DOHH2 (cell line): ENCODE results near the gene OSBPL9.

Source experiments
- H3F3A ChIP-seq: fragments of 200-600 bp; sonication (generic), shearing (Covaris generic); 2 replicates; pipeline ENCODE4 v1.6.0; 2016; ENCODE audit warnings: antibody characterized with exemption, mild to moderate bottlenecking; ENCODE audit not compliant: control insufficient read depth, insufficient read depth
- H3K27ac ChIP-seq: fragments of 200-600 bp; sonication (generic); 2 replicates; pipeline ENCODE4 v1.5.1; 2014; ENCODE audit warnings: low read depth, mild to moderate bottlenecking, low read length, moderate library complexity
- H3K27me3 ChIP-seq: fragments of 200-600 bp; sonication (generic); 2 replicates; pipeline ENCODE4 v1.6.1; 2014; ENCODE audit warnings: mild to moderate bottlenecking, low read length, mixed read lengths; ENCODE audit not compliant: control insufficient read depth
- H3K36me3 ChIP-seq: fragments of 200-600 bp; sonication (generic); 2 replicates; pipeline ENCODE4 v1.6.1; 2014; ENCODE audit warnings: mild to moderate bottlenecking, low read length, moderate library complexity, mixed read lengths; ENCODE audit not compliant: control insufficient read depth
- H3K4me1 ChIP-seq: fragments of 200-600 bp; sonication (generic); 2 replicates; pipeline ENCODE4 v1.6.1; 2014; ENCODE audit warnings: mild to moderate bottlenecking, low read length, mixed read lengths; ENCODE audit not compliant: control insufficient read depth
- H3K4me2 ChIP-seq: fragments of 200-600 bp; sonication (generic); 2 replicates; pipeline ENCODE4 v1.6.0; 2014; ENCODE audit warnings: mild to moderate bottlenecking, low read length, moderate library complexity
- H3K4me3 ChIP-seq: fragments of 200-600 bp; sonication (generic); 2 replicates; pipeline ENCODE4 v1.5.1; 2014; ENCODE audit warnings: mild to moderate bottlenecking, low read length, mixed read lengths
- H3K79me2 ChIP-seq: fragments of 200-600 bp; sonication (generic); 2 replicates; pipeline ENCODE4 v1.6.1; 2014; ENCODE audit warnings: mild to moderate bottlenecking, low read length, mixed read lengths; ENCODE audit not compliant: control insufficient read depth
- H3K9me2 ChIP-seq: fragments of 200-600 bp; sonication (generic); replicated peaks from 2 replicates; pipeline ENCODE4 v1.6.1; 2014; ENCODE audit warnings: mild to moderate bottlenecking, low read length, mixed read lengths; ENCODE audit not compliant: control insufficient read depth
- H3K9me3 ChIP-seq: fragments of 200-600 bp; sonication (generic); 2 replicates; pipeline ENCODE4 v1.6.1; 2014; ENCODE audit warnings: antibody characterized with exemption, low read length, mixed read lengths; ENCODE audit not compliant: control insufficient read depth, insufficient read depth
- H4K20me1 ChIP-seq: fragments of 200-600 bp; sonication (generic); 2 replicates; pipeline ENCODE4 v1.6.0; 2014; ENCODE audit warnings: low read depth, mild to moderate bottlenecking, antibody characterized with exemption, low read length, moderate library complexity; ENCODE audit not compliant: control insufficient read depth, insufficient read depth
- EZH2phosphoT487 ChIP-seq: fragments of 200-600 bp; sonication (generic); IDR thresholded peaks from 2 replicates; pipeline ENCODE4 v1.6.1; 2017; ENCODE audit warnings: borderline replicate concordance, mild to moderate bottlenecking, antibody characterized with exemption, low read length, moderate library complexity, mixed read lengths
- TF ChIP-seq, protein P1 (sequence below): fragments of 200-600 bp; sonication (generic); IDR thresholded peaks from one replicate; pipeline ENCODE4 v1.5.1; 2014; ENCODE audit warnings: antibody characterized with exemption, mild to moderate bottlenecking, low read depth, low read length; ENCODE audit not compliant: poor library complexity, severe bottlenecking

The OSBPL9 gene

GRCh38 chr1:51671527-51672325 lies 54.8 kb downstream of the OSBPL9 start:
- H3K27ac ChIP-seq = no peak overlapping the region
- no peaks in the 10 kb centered on the region for H3K9me3 ChIP-seq
- no peaks in the 10 kb centered on the region for H4K20me1 ChIP-seq
- no peaks in the 10 kb centered on the region for H3K9me2 ChIP-seq
- H3F3A ChIP-seq = no peaks in the 10 kb centered on the region
- no peaks in the 10 kb centered on the region for H3K27me3 ChIP-seq
- no peaks in the 10 kb centered on the region for H3K79me2 ChIP-seq
- H3K4me3 ChIP-seq = no peak overlapping the region
- no peak overlapping the region for H3K4me2 ChIP-seq
- TF ChIP-seq EZH2phosphoT487 = no peak
- TF ChIP-seq, protein P1, sequence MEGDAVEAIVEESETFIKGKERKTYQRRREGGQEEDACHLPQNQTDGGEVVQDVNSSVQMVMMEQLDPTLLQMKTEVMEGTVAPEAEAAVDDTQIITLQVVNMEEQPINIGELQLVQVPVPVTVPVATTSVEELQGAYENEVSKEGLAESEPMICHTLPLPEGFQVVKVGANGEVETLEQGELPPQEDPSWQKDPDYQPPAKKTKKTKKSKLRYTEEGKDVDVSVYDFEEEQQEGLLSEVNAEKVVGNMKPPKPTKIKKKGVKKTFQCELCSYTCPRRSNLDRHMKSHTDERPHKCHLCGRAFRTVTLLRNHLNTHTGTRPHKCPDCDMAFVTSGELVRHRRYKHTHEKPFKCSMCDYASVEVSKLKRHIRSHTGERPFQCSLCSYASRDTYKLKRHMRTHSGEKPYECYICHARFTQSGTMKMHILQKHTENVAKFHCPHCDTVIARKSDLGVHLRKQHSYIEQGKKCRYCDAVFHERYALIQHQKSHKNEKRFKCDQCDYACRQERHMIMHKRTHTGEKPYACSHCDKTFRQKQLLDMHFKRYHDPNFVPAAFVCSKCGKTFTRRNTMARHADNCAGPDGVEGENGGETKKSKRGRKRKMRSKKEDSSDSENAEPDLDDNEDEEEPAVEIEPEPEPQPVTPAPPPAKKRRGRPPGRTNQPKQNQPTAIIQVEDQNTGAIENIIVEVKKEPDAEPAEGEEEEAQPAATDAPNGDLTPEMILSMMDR = no peak
- no peaks in the 10 kb centered on the region for H3K36me3 ChIP-seq
- no peaks in the 10 kb centered on the region for H3K4me1 ChIP-seq

GRCh38 chr1:51673279-51673678 lies 56.4 kb downstream of the OSBPL9 start:
- Histone ChIP-seq H3K27ac (no peak overlapping the region), H3K9me2 (no peaks in the 10 kb centered on the region), H3K36me3 (no peaks in the 10 kb centered on the region), H4K20me1 (no peaks in the 10 kb centered on the region), H3K9me3 (no peaks in the 10 kb centered on the region), H3K4me3 (no peak overlapping the region), H3K27me3 (no peaks in the 10 kb centered on the region), H3K79me2 (no peaks in the 10 kb centered on the region), H3K4me2 (no peak overlapping the region), H3F3A (no peaks in the 10 kb centered on the region), H3K4me1 (no peaks in the 10 kb centered on the region)
- TF ChIP-seq, protein P1 = no peak
- TF ChIP-seq EZH2phosphoT487 = no peak

DNA sequence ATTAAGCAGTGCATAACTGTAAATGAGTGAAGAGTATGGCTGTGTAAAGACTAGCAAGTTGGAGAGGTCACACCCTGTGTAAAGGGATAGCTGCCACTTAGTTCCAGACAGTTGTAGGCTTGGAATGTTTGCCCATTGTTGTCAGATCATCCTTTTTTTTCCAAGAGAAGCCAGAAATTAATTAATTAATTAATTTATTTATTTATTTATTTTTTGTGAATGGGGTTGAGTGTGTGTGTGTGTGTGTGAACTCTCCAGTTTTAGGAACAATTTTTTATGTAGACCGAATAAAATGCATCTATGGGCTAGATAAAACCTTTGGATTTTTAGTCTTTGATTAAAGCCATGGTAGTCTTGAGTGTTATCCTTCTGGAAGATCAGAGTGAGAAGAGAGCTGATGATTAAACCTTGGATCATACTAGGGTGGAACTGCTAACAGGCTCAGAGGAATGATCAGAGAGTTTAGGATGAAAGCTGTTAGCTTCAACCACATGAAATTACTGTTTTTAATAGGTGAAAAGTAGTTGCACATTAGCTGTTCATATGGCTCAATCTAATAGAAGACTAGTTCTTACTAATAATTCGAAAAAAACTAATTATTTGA lies 58.4 kb downstream of the OSBPL9 start:
- no peaks in the 10 kb centered on the region for H3F3A ChIP-seq
- H3K9me2 ChIP-seq = no peaks in the 10 kb centered on the region
- H3K4me2 ChIP-seq = no peak overlapping the region
- TF ChIP-seq, protein P1 = no peak
- no peak for TF ChIP-seq EZH2phosphoT487
- H3K79me2 ChIP-seq = no peaks in the 10 kb centered on the region
- H3K4me1 ChIP-seq = no peaks in the 10 kb centered on the region
- no peaks in the 10 kb centered on the region for H4K20me1 ChIP-seq
- no peak overlapping the region for H3K4me3 ChIP-seq
- no peak overlapping the region for H3K27ac ChIP-seq
- H3K36me3 ChIP-seq = no peaks in the 10 kb centered on the region
- H3K27me3 ChIP-seq = no peaks in the 10 kb centered on the region
- no peaks in the 10 kb centered on the region for H3K9me3 ChIP-seq
